HepG2 (cell line): ENCODE results near the gene TP53. TPM values are rescaled to one million over a fixed set of nuclear protein-coding genes. Genes with fewer than 3 reads are reported as not detected.

ENCODE experiments used
- CCDC6 ChIP-seq: sonication (generic); formaldehyde crosslinking; IDR thresholded peaks from 2 replicates; pipeline ENCODE4 v1.8.1; 2022; ENCODE audit warnings: mild to moderate bottlenecking, missing genetic modification reagents, moderate library complexity
- CREM ChIP-seq, 2 experiments: sonication (generic) in 1 of 2; formaldehyde crosslinking in 1 of 2; IDR thresholded peaks; 2 replicates each; pipeline versions ENCODE4 v1.4.0 to v1.6.1; 2016 to 2020; ENCODE audit warnings: antibody characterized with exemption in 1 of 2, mild to moderate bottlenecking in 1 of 2, missing genetic modification reagents in 1 of 2
- ESRRA ChIP-seq: sonication (generic); formaldehyde crosslinking; IDR thresholded peaks from 2 replicates; pipeline ENCODE4 v1.5.1; 2020; ENCODE audit warnings: mild to moderate bottlenecking, low read depth, missing genetic modification reagents
- FOSL2 ChIP-seq: sonication (generic); formaldehyde crosslinking; IDR thresholded peaks from 2 replicates; pipeline ENCODE4 v1.4.0; 2020; ENCODE audit warnings: missing genetic modification reagents
- GABPB1 ChIP-seq: IDR thresholded peaks from 2 replicates; pipeline ENCODE4 v1.6.1; 2016; ENCODE audit warnings: mild to moderate bottlenecking, missing genetic modification reagents, moderate library complexity, missing compliant biosample characterization
- HNRNPLL ChIP-seq: fragments of 200-400 bp; formaldehyde crosslinking; IDR thresholded peaks from 2 replicates; pipeline ENCODE4 v1.6.1; 2017; ENCODE audit warnings: mild to moderate bottlenecking, low read depth, low read length; ENCODE audit not compliant: poor library complexity, severe bottlenecking
- JARID2 ChIP-seq: sonication (generic); formaldehyde crosslinking; IDR thresholded peaks from 2 replicates; pipeline ENCODE4 v1.8.1; 2023; ENCODE audit warnings: missing genetic modification reagents, inconsistent platforms; ENCODE audit not compliant: insufficient replicate concordance
- MXD4 ChIP-seq: IDR thresholded peaks from 2 replicates; pipeline ENCODE4 v1.6.1; 2016; ENCODE audit warnings: mild to moderate bottlenecking, missing biosample characterization, missing genetic modification reagents
- MYPOP ChIP-seq: sonication (generic); formaldehyde crosslinking; IDR thresholded peaks from 2 replicates; pipeline ENCODE4 v1.8.1; 2023; ENCODE audit warnings: mild to moderate bottlenecking, moderate library complexity, missing genetic modification reagents
- POLR2G ChIP-seq: fragments of 200-400 bp; formaldehyde crosslinking; IDR thresholded peaks from 2 replicates; pipeline ENCODE4 v1.6.1; 2018; ENCODE audit warnings: mild to moderate bottlenecking, low read depth, low read length, moderate library complexity
- REL ChIP-seq: sonication (generic); formaldehyde crosslinking; conservative IDR thresholded peaks from 2 replicates; pipeline ENCODE4 v1.8.0; 2022; ENCODE audit warnings: mild to moderate bottlenecking, missing genetic modification reagents, moderate library complexity
- RNF2 ChIP-seq: fragments of 450-650 bp; conservative IDR thresholded peaks from 2 replicates; pipeline ENCODE4 v1.6.1; 2016; ENCODE audit warnings: low read depth
- SIN3A ChIP-seq: IDR thresholded peaks from 2 replicates; pipeline ENCODE4 v1.6.1; 2011; ENCODE audit warnings: low read depth, mild to moderate bottlenecking, control low read depth, low read length, borderline replicate concordance
- SMAD3 ChIP-seq: sonication (generic); formaldehyde crosslinking; IDR thresholded peaks from 2 replicates; pipeline ENCODE4 v1.4.0; 2020; ENCODE audit warnings: missing genetic modification reagents
- SNAI1 ChIP-seq: sonication (generic); formaldehyde crosslinking; IDR thresholded peaks from 2 replicates; pipeline ENCODE4 v1.5.0; 2020; ENCODE audit warnings: mild to moderate bottlenecking, missing genetic modification reagents, borderline replicate concordance
- SP140L ChIP-seq: sonication (generic); formaldehyde crosslinking; IDR thresholded peaks from 2 replicates; pipeline ENCODE4 v1.4.0; 2020; ENCODE audit warnings: missing genetic modification reagents, borderline replicate concordance
- ZNF558 ChIP-seq: sonication (generic); formaldehyde crosslinking; IDR thresholded peaks from 2 replicates; pipeline ENCODE4 v1.9.0; 2022; ENCODE audit warnings: mild to moderate bottlenecking, missing genetic modification reagents, borderline replicate concordance
- polyA plus RNA-seq, 8 experiments: library from polyadenylated mRNA; depleted of rRNA in 3 of 8; stranded (reverse) in 7 of 8; unstranded in 1 of 8; fragments of >200 nt; fragmentation: Illumina TruSeq in 4 of 8; extraction: Trizol in 4 of 8; gene quantifications; 2 replicates each; pipeline versions ENCODE4 v1.2.1 to v1.2.3, GENCODE V29; 2011 to 2016; ENCODE audit warnings: low read depth in 4 of 8, missing spikeins in 1 of 8, mixed read lengths in 1 of 8; ENCODE audit not compliant: insufficient read depth in 1 of 8
- total RNA-seq, 5 experiments: library from RNA; depleted of rRNA; stranded (reverse); fragments of >200 nt; fragmentation: Illumina TruSeq; extraction: Trizol; gene quantifications; 2 replicates each; pipeline ENCODE4 v1.2.3, GENCODE V29; 2016; ENCODE audit warnings: low read depth in 1 of 5
- TF ChIP-seq, protein P1 (sequence below): sonication (generic); formaldehyde crosslinking; IDR thresholded peaks from 2 replicates; pipeline ENCODE4 v1.5.1; 2020; ENCODE audit warnings: mild to moderate bottlenecking, missing genetic modification reagents, moderate library complexity
- TF ChIP-seq, protein P2 (sequence below): sonication (generic); formaldehyde crosslinking; IDR thresholded peaks from 2 replicates; pipeline ENCODE4 v1.8.1; 2023; ENCODE audit warnings: mild to moderate bottlenecking, missing genetic modification reagents
- TF ChIP-seq, protein P3 (sequence below): sonication (generic); formaldehyde crosslinking; IDR thresholded peaks from 2 replicates; pipeline ENCODE4 v1.5.1; 2020; ENCODE audit warnings: mild to moderate bottlenecking, missing genetic modification reagents, moderate library complexity

TP53 gene
- total and polyA plus RNA-seq, 2 of the 13 experiments (the other 11 are each of a cell fraction or from before 2014, with no cell fraction given): 17.1 to 29.9 TPM

GRCh38 chr17:7687072-7687907 is at the start of gene TP53 (continued):
- TF ChIP-seq, protein P1, sequence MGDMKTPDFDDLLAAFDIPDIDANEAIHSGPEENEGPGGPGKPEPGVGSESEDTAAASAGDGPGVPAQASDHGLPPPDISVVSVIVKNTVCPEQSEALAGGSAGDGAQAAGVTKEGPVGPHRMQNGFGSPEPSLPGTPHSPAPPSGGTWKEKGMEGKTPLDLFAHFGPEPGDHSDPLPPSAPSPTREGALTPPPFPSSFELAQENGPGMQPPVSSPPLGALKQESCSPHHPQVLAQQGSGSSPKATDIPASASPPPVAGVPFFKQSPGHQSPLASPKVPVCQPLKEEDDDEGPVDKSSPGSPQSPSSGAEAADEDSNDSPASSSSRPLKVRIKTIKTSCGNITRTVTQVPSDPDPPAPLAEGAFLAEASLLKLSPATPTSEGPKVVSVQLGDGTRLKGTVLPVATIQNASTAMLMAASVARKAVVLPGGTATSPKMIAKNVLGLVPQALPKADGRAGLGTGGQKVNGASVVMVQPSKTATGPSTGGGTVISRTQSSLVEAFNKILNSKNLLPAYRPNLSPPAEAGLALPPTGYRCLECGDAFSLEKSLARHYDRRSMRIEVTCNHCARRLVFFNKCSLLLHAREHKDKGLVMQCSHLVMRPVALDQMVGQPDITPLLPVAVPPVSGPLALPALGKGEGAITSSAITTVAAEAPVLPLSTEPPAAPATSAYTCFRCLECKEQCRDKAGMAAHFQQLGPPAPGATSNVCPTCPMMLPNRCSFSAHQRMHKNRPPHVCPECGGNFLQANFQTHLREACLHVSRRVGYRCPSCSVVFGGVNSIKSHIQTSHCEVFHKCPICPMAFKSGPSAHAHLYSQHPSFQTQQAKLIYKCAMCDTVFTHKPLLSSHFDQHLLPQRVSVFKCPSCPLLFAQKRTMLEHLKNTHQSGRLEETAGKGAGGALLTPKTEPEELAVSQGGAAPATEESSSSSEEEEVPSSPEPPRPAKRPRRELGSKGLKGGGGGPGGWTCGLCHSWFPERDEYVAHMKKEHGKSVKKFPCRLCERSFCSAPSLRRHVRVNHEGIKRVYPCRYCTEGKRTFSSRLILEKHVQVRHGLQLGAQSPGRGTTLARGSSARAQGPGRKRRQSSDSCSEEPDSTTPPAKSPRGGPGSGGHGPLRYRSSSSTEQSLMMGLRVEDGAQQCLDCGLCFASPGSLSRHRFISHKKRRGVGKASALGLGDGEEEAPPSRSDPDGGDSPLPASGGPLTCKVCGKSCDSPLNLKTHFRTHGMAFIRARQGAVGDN (CRISPR knock-in tag): peak; percentile 69
- TF ChIP-seq HNRNPLL (no peak), MXD4 (CRISPR knock-in tag) (no peak), GABPB1 (peak; percentile 72; the same call in 1 of the 2 replicates), FOSL2 (CRISPR knock-in tag) (peak; percentile 56), SIN3A (peak; percentile 86; the same call in 1 of the 2 replicates), POLR2G (peak; percentile 96), CCDC6 (CRISPR knock-in tag) (0 out of 2 replicates have a peak, but pooled peaks have one; percentile 48), SNAI1 (CRISPR knock-in tag) (0 out of 2 replicates have a peak, but pooled peaks have one; percentile 15), RNF2 (peak; percentile 57; the same call in 1 of the 2 replicates), REL (CRISPR knock-in tag) (0 out of 2 replicates have a peak, but pooled peaks have one; percentile 81), ZNF558 (CRISPR knock-in tag) (no peak; the same call in 1 of the 2 replicates), JARID2 (CRISPR knock-in tag) (no peak), SMAD3 (peak; percentile 66; the same call in 1 of the 2 replicates), SP140L (no peak), MYPOP (peak; percentile 73), CREM (IDR thresholded peaks at IDR 0.05) (peak; percentile 59; the same call in 1 of the 2 replicates), CREM (CRISPR knock-in tag; IDR thresholded peaks at IDR 0.05) (no peak), ESRRA (CRISPR knock-in tag) (no peak)
- TF ChIP-seq, protein P2, sequence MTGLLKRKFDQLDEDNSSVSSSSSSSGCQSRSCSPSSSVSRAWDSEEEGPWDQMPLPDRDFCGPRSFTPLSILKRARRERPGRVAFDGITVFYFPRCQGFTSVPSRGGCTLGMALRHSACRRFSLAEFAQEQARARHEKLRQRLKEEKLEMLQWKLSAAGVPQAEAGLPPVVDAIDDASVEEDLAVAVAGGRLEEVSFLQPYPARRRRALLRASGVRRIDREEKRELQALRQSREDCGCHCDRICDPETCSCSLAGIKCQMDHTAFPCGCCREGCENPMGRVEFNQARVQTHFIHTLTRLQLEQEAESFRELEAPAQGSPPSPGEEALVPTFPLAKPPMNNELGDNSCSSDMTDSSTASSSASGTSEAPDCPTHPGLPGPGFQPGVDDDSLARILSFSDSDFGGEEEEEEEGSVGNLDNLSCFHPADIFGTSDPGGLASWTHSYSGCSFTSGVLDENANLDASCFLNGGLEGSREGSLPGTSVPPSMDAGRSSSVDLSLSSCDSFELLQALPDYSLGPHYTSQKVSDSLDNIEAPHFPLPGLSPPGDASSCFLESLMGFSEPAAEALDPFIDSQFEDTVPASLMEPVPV (CRISPR knock-in tag): 0 out of 2 replicates have a peak, but pooled peaks have one; percentile 25
- TF ChIP-seq, protein P3, sequence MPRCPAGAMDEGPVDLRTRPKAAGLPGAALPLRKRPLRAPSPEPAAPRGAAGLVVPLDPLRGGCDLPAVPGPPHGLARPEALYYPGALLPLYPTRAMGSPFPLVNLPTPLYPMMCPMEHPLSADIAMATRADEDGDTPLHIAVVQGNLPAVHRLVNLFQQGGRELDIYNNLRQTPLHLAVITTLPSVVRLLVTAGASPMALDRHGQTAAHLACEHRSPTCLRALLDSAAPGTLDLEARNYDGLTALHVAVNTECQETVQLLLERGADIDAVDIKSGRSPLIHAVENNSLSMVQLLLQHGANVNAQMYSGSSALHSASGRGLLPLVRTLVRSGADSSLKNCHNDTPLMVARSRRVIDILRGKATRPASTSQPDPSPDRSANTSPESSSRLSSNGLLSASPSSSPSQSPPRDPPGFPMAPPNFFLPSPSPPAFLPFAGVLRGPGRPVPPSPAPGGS (CRISPR knock-in tag): peak; percentile 98
